Fibroblast of skin of left biceps (primary cell): Measurements from ENCODE around the gene SERPINE1.
"Not testable (repeated sequence)": the region's sequence is repeated elsewhere in the genome, so short reads cannot be mapped to it uniquely, and the experiment has no call there.

Experiments
- DNase-seq, 2 experiments: peaks; one replicate each; pipeline ENCODE4 v3.0.0-alpha.2; 2013; ENCODE audit warnings: low read depth in 2 of 2

SERPINE1 gene

DNA sequence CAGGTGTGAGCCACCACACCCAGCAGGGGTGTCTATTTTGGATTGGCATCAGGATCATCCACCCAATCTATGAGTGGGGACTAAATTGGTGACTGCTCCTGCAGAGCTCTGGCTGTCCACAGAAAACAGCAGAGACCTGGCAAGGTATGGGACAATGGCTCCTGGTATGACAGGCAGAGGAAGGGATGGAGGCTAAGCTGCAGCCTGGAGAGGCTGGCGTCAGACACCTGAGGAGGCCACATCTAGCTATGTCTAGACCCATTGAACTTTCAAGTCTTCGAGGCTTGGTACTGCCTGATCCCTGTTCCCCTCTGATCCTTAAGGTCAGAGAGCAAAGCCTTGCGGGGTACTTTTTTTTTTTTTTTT lies 3.2 kb upstream of the SERPINE1 start:
- DNase-seq: no peak

DNA sequence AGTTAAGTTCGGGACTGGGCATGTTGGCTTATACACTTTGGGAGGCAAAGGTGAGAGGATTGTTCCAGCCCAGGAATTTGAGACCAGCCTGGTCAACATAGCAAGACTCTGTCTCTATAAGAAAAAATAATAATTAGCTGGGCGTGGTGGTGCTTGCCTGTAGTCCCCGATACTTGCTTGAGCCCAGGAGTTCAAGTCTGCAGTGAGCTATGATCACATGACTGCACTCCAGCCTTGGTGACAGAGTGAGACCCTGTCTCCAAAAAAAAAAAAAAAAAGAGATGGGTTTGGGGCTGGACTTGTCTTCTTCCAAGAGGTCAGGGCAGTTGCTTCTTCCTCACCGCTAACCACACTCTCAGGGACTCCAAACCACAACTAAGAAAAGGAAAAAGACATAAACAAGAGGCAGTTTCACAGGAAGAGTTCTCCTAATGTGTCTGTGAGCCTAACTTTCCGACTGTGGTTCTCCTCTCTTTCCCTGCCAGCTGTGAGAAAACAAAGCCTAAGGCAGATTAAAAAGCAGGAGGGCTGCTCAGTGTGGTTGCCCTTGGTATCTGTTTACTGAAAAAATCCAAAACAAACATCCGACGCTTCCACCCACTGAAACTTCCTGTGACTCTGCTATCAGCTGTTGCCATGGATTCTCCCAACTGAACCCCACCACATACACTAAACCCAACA lies 2.4 kb upstream of the SERPINE1 start:
- no peak for DNase-seq

DNA sequence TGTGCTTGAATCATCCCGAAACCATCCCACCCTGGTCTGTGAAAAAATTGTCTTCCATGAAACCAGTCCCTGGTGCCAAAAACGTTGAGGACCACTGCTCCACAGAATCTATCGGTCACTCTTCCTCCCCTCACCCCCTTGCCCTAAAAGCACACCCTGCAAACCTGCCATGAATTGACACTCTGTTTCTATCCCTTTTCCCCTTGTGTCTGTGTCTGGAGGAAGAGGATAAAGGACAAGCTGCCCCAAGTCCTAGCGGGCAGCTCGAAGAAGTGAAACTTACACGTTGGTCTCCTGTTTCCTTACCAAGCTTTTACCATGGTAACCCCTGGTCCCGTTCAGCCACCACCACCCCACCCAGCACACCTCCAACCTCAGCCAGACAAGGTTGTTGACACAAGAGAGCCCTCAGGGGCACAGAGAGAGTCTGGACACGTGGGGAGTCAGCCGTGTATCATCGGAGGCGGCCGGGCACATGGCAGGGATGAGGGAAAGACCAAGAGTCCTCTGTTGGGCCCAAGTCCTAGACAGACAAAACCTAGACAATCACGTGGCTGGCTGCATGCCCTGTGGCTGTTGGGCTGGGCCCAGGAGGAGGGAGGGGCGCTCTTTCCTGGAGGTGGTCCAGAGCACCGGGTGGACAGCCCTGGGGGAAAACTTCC lies 784 bp upstream of the SERPINE1 start:
- peak in 1 of 2 experiments; percentile 54 for DNase-seq

DNA sequence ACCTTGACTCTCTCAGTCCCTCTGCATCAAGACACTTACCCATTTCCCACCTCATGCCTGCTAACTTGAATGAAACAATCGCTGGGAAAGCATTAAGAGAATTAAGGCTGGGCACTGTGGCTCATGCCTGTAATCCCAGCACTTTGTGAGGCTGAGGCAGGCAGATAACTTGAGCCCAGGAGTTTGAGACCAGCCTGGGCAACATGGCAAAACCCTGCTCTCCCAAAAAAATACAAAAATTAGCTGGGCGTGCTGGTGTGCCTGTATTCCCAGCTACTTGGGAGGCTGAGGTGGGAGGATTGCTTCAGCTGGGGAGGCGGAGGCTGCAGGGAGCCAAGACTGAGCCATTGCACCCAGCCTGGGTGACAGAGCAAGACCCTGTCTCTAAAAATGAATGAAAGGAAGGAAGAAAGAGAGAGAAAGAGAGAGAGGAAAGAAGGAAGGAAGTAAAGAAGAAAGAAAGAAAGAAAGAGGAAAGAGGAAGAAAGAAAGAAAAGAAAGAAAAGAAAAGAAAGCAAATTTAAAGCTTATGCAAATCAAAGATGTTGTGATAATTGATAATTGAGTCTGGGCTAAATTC lies 646 bp downstream of the SERPINE1 start:
- DNase-seq: no peak

DNA sequence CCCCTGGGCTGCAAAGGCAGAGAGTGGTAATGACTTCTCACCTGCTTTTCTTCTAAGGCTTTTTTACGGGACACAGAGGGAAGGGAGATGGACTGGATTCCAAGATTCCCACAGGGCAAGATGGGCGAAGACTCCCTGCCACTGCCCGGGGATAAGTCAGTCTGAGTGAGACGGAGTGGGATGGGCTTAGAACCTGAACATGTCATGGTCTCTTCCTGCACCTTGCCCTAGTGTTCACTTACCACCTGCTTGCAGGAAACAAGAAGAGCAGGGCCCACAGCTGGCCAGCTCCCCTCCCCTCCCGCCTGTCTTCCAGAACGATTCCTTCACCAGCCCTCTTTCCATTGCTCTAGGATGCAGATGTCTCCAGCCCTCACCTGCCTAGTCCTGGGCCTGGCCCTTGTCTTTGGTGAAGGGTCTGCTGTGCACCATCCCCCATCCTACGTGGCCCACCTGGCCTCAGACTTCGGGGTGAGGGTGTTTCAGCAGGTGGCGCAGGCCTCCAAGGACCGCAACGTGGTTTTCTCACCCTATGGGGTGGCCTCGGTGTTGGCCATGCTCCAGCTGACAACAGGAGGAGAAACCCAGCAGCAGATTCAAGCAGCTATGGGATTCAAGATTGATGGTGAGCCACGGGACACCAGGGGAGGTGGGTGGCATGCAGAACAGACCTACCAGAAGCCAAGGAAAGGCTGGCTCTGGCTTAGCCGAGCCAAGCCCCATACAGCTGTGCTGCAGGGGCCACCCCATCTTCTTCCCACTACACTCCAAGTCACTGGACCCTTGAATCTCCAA lies 1.3 kb downstream of the SERPINE1 start:
- no peak for DNase-seq

DNA sequence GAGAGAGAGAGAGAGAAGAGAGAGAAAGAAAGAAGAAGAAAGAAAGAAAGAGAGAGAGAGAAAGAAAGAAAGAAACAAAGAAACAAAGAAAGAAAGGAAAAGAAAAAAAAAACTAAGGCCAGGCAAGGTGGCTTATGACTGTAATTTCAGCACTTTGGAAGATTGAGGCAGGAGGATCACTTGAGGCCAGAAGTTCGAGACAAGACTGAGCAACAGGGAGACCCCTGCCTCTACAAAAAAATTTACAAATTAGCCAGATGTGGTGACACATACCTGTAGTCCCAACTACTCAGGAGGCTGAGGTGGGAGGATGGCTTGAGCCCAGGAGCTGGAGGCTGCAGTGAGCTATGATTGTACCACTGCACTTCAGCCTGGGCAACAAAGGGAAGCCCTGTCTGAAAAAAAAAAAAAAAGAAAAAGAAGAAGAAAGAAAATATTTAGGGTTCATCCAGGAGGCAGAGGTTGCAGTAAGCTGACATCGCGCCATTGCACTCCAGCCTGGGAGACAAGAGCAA lies 2.8 kb downstream of the SERPINE1 start:
- DNase-seq: no peak

DNA sequence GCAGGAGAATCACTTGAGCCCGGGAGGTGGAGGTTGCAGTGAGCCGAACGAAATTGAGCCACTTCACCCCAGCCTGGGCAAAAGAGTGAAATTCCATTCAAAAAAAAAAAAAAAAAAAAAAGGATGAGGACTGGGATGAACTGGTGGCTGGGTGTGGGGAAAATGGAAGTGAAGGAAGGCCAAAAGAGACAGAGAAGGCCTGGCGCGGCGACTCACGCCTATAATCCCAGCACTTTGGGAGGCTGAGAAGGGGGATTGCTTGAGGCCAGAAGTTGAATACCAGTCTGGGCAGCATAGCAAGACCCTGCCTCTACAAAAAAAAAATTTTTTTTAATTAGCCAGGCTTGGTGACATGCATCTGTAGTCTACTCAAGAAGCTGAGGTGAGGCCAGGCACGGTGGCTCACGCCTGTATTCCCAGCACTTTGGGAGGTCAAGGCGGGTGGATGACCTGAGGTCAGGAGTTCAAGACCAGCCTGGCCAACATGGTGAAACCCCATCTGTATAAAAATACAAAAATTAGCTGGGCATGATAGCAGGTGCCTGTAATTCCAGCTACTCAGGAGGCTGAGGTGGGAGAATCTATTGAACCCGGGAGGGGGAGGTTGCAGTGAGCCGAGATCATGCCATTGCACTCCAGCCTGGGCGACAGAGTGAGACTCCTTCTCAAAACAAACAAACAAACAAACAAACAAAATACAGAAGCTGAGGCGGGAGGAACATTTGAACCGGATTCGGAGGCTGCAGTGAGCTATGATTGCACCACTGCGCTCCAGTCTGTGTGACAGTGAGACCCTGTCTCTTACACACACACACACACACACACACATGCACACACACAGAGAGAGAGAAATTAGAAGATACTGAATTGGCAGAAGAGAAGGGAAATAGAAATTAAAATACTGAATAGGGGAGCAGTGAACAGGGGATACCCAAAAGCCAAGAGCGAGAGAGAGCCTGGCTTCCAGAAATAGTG lies 6.0 kb downstream of the SERPINE1 start:
- not testable (repeated sequence) for DNase-seq

DNA sequence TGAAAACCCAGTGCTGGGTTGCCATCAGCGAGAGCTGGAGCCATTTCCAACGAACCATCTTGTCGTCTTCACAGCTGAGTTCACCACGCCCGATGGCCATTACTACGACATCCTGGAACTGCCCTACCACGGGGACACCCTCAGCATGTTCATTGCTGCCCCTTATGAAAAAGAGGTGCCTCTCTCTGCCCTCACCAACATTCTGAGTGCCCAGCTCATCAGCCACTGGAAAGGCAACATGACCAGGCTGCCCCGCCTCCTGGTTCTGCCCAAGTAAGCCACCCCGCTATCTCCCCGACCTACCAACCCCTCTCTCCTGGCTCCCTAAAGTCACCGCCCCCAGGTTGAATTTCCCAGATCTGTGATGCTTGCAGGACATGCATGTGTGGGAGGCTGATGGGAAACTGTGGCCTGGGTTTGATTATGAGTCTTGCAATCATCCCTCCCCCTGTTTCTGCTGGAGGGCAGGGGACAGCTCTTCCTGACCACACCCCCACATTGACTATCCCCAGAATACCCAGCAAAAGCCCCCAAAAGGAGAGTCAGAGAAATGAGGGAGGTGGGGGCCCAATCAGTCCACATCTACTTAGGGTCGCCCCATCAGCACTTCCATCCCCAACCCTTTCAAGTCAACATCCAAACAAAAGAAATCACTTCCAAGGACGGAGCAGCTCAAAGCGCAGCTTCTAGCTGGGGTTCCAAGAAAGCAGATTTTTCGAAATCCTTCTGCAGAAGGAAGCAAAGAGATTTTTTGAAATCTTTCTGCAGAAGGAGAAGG lies 6.9 kb downstream of the SERPINE1 start:
- no peak for DNase-seq

DNA sequence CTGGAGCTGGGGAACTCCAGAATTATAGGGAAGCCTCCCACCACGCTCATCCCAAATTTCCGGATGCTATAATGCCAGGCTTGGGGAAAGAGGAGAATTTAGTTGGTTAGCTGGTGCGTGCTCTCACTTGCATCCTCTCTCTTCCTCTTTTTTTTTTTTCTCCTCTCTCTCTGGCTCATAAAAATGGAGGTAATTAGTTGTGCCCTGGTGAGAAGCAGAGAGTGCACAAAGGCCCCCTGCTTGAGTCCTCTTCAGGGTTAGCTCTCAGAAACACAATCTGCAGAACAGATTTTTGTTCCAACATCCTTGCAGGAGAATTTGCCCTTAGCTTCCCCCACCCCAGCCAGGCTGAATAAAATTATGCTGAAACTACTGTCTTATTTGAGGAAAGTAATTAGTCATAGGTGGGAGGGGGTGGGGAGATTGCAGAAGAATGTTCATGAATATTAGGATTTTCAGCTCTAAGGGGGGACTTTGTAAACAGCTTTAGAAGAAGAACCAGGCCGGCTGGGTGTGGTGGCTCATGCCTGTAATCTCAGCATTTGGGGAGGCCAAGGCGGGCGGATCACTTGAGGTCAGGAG lies 7.6 kb downstream of the SERPINE1 start:
- DNase-seq: peak in 1 of 2 experiments; percentile 44

DNA sequence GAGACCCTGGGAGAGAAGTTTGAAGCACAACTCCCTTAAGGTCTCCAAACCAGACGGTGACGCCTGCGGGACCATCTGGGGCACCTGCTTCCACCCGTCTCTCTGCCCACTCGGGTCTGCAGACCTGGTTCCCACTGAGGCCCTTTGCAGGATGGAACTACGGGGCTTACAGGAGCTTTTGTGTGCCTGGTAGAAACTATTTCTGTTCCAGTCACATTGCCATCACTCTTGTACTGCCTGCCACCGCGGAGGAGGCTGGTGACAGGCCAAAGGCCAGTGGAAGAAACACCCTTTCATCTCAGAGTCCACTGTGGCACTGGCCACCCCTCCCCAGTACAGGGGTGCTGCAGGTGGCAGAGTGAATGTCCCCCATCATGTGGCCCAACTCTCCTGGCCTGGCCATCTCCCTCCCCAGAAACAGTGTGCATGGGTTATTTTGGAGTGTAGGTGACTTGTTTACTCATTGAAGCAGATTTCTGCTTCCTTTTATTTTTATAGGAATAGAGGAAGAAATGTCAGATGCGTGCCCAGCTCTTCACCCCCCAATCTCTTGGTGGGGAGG lies 10.8 kb downstream of the SERPINE1 start:
- no peak for DNase-seq

DNA sequence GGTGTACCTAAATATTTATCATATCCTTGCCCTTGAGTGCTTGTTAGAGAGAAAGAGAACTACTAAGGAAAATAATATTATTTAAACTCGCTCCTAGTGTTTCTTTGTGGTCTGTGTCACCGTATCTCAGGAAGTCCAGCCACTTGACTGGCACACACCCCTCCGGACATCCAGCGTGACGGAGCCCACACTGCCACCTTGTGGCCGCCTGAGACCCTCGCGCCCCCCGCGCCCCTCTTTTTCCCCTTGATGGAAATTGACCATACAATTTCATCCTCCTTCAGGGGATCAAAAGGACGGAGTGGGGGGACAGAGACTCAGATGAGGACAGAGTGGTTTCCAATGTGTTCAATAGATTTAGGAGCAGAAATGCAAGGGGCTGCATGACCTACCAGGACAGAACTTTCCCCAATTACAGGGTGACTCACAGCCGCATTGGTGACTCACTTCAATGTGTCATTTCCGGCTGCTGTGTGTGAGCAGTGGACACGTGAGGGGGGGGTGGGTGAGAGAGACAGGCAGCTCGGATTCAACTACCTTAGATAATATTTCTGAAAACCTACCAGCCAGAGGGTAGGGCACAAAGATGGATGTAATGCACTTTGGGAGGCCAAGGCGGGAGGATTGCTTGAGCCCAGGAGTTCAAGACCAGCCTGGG lies 11.4 kb downstream of the SERPINE1 start:
- peak; percentile 87 to 88 for DNase-seq

DNA sequence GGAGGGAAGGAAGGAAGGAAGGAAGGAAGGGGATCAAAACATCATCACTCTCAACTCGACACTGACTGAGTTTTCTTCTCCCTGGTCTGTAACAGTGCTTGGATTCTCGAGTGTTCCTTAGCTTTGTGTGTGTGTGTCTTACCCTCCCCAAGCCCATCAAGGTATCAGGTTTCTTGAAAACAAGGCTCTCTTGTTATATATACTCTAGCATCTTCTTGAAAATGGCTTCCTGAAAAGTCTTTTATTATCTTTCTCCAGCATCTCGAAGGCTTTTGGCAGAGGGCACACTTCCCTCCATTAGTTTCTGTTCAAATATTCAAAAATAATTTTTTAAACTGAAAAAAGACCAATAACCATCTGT lies 13.4 kb downstream of the SERPINE1 start:
- DNase-seq: no peak

DNA sequence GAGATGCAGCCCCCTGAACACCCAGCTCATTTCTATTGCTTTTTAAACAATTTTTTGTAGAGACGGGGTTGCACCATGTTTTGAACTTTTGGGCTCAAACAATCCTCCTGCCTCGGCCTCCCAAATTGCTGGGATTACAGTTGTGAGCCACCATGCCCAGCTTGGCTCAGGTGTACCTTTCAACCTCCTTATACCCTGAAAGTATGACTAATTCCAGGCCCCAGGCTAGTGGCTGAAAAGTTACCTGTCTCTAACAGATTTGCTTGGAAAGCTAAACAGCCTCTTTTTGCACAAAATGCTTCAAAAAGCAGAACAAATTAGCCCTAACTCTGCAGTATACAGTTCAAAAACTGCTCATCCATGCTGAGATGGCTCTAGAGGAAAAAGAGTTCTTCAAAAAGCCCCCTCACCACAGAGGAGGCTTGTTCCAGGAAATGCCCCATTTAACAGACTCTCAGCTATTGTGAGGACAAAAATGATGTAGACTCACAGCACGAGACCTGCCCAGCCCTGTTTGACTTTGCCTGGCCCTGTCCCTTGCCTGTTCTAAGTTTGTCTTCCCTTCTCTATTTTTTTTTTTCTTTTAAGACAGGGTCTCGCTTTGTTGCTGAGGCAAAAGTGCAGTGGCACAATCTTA lies 14.0 kb downstream of the SERPINE1 start:
- no peak for DNase-seq

DNA sequence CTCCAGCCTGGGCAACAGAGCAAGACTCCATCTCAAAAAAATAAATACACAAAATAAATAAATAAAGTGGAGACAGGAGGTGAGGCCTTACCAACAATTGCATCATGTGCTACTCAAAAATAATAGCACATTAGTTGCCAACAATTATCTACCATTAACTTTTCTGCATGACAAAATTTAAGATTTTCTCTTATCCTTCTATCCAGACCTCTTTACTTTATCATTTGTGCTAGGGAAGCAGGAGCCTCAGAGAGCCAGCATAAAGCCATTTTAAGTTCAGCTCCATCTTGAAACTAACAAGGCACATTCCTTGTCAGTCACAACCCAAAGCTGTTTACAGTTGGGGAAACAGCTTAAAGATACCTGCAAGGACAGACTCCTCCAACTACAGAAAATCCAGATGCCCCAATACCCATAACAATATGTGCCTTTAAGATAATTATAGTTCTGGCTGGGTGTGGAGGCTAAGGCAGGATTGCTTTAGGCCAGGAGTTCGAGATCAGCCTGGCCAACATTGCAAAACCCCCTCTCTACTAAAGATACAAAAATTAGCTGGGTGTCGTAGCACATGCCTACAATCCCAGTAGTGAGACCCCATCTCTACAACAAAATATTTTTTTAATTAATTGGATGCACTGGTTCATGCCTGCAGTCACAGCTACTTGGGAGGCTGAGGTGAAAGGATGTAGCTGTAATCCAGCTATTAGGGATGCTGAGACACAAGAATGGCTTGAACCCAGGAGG lies 25.2 kb downstream of the SERPINE1 start:
- no peak for DNase-seq

DNA sequence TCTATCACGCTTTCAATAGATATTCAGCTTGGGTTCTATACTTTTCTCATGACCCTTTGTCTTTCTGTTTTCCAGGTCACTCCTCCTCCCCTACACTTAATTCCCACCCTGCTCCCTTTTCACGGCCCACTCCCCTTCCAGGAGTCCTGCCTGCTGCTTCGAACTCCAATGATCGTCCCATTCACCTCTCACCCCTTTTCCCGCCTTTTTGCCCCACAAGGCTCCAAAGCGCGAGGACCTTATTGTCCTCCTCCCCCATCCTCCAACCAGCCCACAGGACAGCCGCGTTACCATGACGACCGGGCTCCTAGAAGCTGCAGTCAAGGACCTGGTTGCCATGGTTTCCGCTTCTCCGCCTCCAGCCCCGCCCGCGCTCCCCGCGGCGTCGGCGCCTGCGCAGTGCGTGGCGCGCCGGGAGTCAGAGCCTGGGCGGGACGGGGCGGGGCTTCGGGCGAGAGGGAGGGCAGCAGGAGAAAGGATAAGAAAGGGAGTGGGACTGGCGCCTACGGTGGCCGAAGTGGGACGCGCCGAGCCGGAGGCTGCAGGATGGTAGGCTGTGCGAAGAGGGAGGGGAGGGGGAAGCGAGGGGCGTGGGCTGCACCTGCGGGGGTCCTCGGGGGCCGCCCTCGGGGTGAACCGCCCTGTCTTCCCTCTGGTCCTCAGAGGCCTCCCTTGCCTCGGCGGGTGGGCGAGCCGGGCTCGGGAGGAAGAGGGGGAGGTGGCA lies 27.2 kb downstream of the SERPINE1 start, which contains the start of gene AP1S1:
Gene AP1S1 (plus strand): TSS at position 508 of the 724 bp plus-strand sequence. CDS start 39 bp downstream, at position 547.
- peak; percentile 86 to 88 for DNase-seq

DNA sequence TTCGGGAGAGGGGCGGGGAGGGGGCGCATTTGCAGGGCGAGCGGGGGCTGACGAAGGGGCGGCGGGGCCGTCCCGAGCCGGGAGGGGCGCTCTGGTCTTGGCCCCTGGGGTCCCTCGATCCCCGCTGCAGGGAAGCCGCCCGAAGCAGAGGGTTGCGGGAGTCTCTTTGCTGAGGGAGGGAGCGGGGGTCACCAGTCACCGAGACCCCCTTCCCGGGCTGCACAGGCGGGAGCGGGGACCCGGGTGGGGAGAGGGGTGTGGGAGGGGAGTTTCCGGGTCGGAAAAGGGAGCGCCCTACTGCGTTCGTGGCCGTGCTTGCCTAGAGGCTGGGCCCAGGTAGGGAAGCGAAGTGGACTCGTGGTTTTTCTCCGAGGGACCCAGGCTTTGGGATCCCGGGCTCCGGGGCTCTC lies 27.8 kb downstream of the SERPINE1 start:
- no peak for DNase-seq

DNA sequence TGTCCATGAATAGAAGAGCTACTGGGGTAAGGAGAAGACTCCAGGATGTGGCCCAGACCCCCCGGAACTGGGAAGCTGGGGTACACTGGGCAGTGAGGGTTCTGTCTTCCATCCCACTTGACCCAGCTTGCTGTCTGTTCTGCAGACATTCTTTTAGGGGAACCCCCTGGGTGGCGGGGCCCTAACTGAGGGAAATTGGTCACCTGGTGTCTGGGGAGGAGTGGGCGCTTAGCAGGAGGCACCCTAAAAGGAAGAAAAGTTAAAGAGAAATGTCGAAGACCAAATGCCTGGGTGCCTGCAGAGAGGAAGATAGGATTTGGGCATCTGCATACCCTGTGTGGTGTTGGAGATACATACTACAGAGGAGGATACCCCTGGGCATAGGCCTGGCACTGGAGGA lies 28.4 kb downstream of the SERPINE1 start:
- no peak for DNase-seq
